H9 (cell line): Measurements from ENCODE around the gene SOX13. TPM values are rescaled to one million over a fixed set of nuclear protein-coding genes. Genes with fewer than 3 reads are reported as not detected.

Experiments
- DNase-seq: peaks from one replicate; pipeline ENCODE4 v3.0.0-alpha.2; 2017
- H2AFZ ChIP-seq: one replicate; pipeline ENCODE4 v1.6.1; 2013; ENCODE audit warnings: mild to moderate bottlenecking, low read length, control low read depth, moderate library complexity
- H2AK5ac ChIP-seq: 2 replicates; pipeline ENCODE4 v1.6.1; 2013; ENCODE audit warnings: low read length, control low read depth, mixed read lengths; ENCODE audit not compliant: insufficient read length
- H2BK120ac ChIP-seq: one replicate; pipeline ENCODE4 v1.6.1; 2013; ENCODE audit warnings: low read depth, mild to moderate bottlenecking, low read length, control low read depth, inconsistent platforms; ENCODE audit not compliant: poor library complexity, severe bottlenecking
- H2BK12ac ChIP-seq: 2 replicates; pipeline ENCODE4 v1.6.1; 2013; ENCODE audit warnings: low read length, control low read depth, mixed read lengths, low read depth; ENCODE audit not compliant: insufficient read length
- H2BK15ac ChIP-seq: 2 replicates; pipeline ENCODE4 v1.6.1; 2013; ENCODE audit warnings: low read depth, low read length, control low read depth
- H2BK20ac ChIP-seq: one replicate; pipeline ENCODE4 v1.6.1; 2013; ENCODE audit warnings: low read depth, mild to moderate bottlenecking, low read length, control low read depth, inconsistent platforms; ENCODE audit not compliant: poor library complexity, severe bottlenecking
- H2BK5ac ChIP-seq: 2 replicates; pipeline ENCODE4 v1.6.1; 2013; ENCODE audit warnings: low read length, control low read depth, mixed read lengths; ENCODE audit not compliant: insufficient read length
- H3K14ac ChIP-seq: 2 replicates; pipeline ENCODE4 v1.6.1; 2013; ENCODE audit warnings: low read length, control low read depth; ENCODE audit not compliant: insufficient read depth
- H3K18ac ChIP-seq: 2 replicates; pipeline ENCODE4 v1.6.1; 2013; ENCODE audit warnings: low read depth, mild to moderate bottlenecking, mixed read lengths, low read length, control low read depth; ENCODE audit not compliant: insufficient read length
- H3K23ac ChIP-seq: 2 replicates; pipeline ENCODE4 v1.6.1; 2013; ENCODE audit warnings: low read length, control low read depth, mixed read lengths, low read depth; ENCODE audit not compliant: insufficient read length
- H3K23me2 ChIP-seq: 2 replicates; pipeline ENCODE4 v1.6.1; 2013; ENCODE audit warnings: low read depth, mild to moderate bottlenecking, mixed read lengths, low read length, control low read depth; ENCODE audit not compliant: insufficient read length, poor library complexity, severe bottlenecking
- H3K27ac ChIP-seq: 2 replicates; pipeline ENCODE4 v1.5.1; 2013; ENCODE audit warnings: low read length, control low read depth, mixed read lengths, low read depth; ENCODE audit not compliant: insufficient read length
- H3K27me3 ChIP-seq: 2 replicates; pipeline ENCODE4 v1.6.1; 2013; ENCODE audit warnings: low read length, control low read depth, inconsistent platforms; ENCODE audit not compliant: insufficient read depth
- H3K4ac ChIP-seq: 2 replicates; pipeline ENCODE4 v1.6.1; 2013; ENCODE audit warnings: low read depth, mild to moderate bottlenecking, control low read depth, inconsistent platforms, low read length, moderate library complexity
- H3K4me1 ChIP-seq: 2 replicates; pipeline ENCODE4 v1.6.1; 2013; ENCODE audit warnings: low read length, control low read depth, inconsistent platforms; ENCODE audit not compliant: insufficient read depth
- H3K4me2 ChIP-seq: 2 replicates; pipeline ENCODE4 v1.6.1; 2013; ENCODE audit warnings: low read length, control low read depth, mixed read lengths; ENCODE audit not compliant: insufficient read length, insufficient read depth
- H3K56ac ChIP-seq: 2 replicates; pipeline ENCODE4 v1.6.1; 2013; ENCODE audit warnings: low read depth, mild to moderate bottlenecking, mixed read lengths, low read length, control low read depth; ENCODE audit not compliant: insufficient read length
- H3K79me1 ChIP-seq: 2 replicates; pipeline ENCODE4 v1.6.1; 2013; ENCODE audit warnings: low read depth, mild to moderate bottlenecking, moderate library complexity, low read length, control low read depth, inconsistent platforms; ENCODE audit not compliant: insufficient read depth, poor library complexity, severe bottlenecking
- H3K79me2 ChIP-seq: 2 replicates; pipeline ENCODE4 v1.6.1; 2013; ENCODE audit warnings: low read length, control low read depth, inconsistent platforms; ENCODE audit not compliant: insufficient read depth
- H3K9ac ChIP-seq: 2 replicates; pipeline ENCODE4 v1.6.1; 2013; ENCODE audit warnings: low read length, control low read depth, mixed read lengths; ENCODE audit not compliant: insufficient read length; ENCODE audit errors: extremely low read depth
- H3K9me3 ChIP-seq: one replicate; pipeline ENCODE4 v1.6.1; 2013; ENCODE audit warnings: low read depth, low read length, inconsistent platforms; ENCODE audit not compliant: control insufficient read depth
- H3T11ph ChIP-seq: one replicate; pipeline ENCODE4 v1.6.1; 2013; ENCODE audit warnings: mild to moderate bottlenecking, low read length, control low read depth, inconsistent platforms
- H4K20me1 ChIP-seq: one replicate; pipeline ENCODE4 v1.6.1; 2013; ENCODE audit not compliant: control insufficient read depth, insufficient read length, insufficient read depth
- H4K5ac ChIP-seq: 2 replicates; pipeline ENCODE4 v1.6.1; 2013; ENCODE audit warnings: low read depth, mild to moderate bottlenecking, mixed read lengths, low read length, control low read depth; ENCODE audit not compliant: insufficient read length
- H4K8ac ChIP-seq: replicated peaks from 2 replicates; pipeline ENCODE4 v1.6.1; 2013; ENCODE audit warnings: low read length, control low read depth, mixed read lengths, low read depth; ENCODE audit not compliant: insufficient read length
- H4K91ac ChIP-seq: 2 replicates; pipeline ENCODE4 v1.6.1; 2013; ENCODE audit warnings: low read depth, mild to moderate bottlenecking, moderate library complexity, mixed read lengths, low read length, control low read depth; ENCODE audit not compliant: insufficient read length
- H3K27ac Mint-ChIP-seq, 3 experiments: 2 replicates in 2 of 3; 3 replicates in 1 of 3; pipeline ENCODE4 v1.8.0; 2020 to 2021; ENCODE audit warnings: mixed read lengths in 3 of 3, mild to moderate bottlenecking in 1 of 3, moderate library complexity in 1 of 3
- H3K27me3 Mint-ChIP-seq: 2 replicates; pipeline ENCODE4 v1.8.0; 2021; ENCODE audit warnings: low read depth, mild to moderate bottlenecking, moderate library complexity, mixed read lengths
- H3K36me3 Mint-ChIP-seq, 3 experiments: 2 replicates in 2 of 3; 3 replicates in 1 of 3; pipeline ENCODE4 v1.8.0; 2020 to 2021; ENCODE audit warnings: low read depth in 3 of 3, mixed read lengths in 3 of 3; ENCODE audit not compliant: insufficient read depth in 1 of 3
- H3K4me1 Mint-ChIP-seq, 2 experiments: 2 replicates each; pipeline ENCODE4 v1.8.0; 2020; ENCODE audit warnings: mixed read lengths in 2 of 2
- H3K4me3 Mint-ChIP-seq, 2 experiments: 2 replicates in 1 of 2; 3 replicates in 1 of 2; pipeline ENCODE4 v1.8.0; 2020 to 2021; ENCODE audit warnings: mild to moderate bottlenecking in 2 of 2, mixed read lengths in 2 of 2, moderate library complexity in 1 of 2
- H3K9me3 Mint-ChIP-seq, 2 experiments: 2 replicates in 1 of 2; 3 replicates in 1 of 2; pipeline ENCODE4 v1.8.0; 2020; ENCODE audit warnings: mild to moderate bottlenecking in 2 of 2, mixed read lengths in 2 of 2, moderate library complexity in 1 of 2
- CTCF ChIP-seq: fragments of 200-600 bp; sonication (generic); conservative IDR thresholded peaks from 3 replicates; pipeline ENCODE4 v1.8.0; 2021; ENCODE audit warnings: antibody characterized with exemption, mild to moderate bottlenecking
- WGBS: extraction: QIAGEN DNeasy Blood & Tissue Kit; methylation state at CpG from one replicate; pipeline ENCODE4 v1.1.7; 2013; ENCODE audit warnings: missing lambda C conversion rate, low lambda C conversion rate, mixed read lengths; ENCODE audit not compliant: insufficient read length; ENCODE audit errors: extremely low coverage; 5-methylcytosine and 5-hydroxymethylcytosine counted together
- total RNA-seq: library from RNA; stranded (reverse); gene quantifications from 2 replicates; pipeline ENCODE4 v1.2.1, GENCODE V29; 2021

SOX13 gene
- total RNA-seq, 1 experiment from 2014 or later: 120 TPM

- Histone ChIP-seq H2AFZ (no peak overlapping the region), H3K9me3 (no peaks in the 10 kb centered on the region)
- no CpG with 5 or more reads among the region's 11 CpGs for WGBS
These were observed 43.9 kb upstream of the SOX13 start for GRCh38 chr1:204029016-204029415.

More at GRCh38 chr1:204029016-204029415, 43.9 kb upstream of the SOX13 start:
- Mint-ChIP-seq H3K4me1 (peaks cover 44 to 47% of the 10 kb centered on the region in 2 experiments), H3K9me3 (no peaks in the 10 kb centered on the region), H3K27me3 (peaks cover 26% of the 10 kb centered on the region), H3K4me3 (no peak overlapping the region), H3K27ac (no peak overlapping the region; a peak in 1 of 7 replicates), H3K36me3 (no peaks in the 10 kb centered on the region)
- no peaks in the 10 kb centered on the region for H3K79me2 ChIP-seq
- H4K8ac ChIP-seq: no peak overlapping the region
- no peak for TF ChIP-seq CTCF
- no peak overlapping the region for H3T11ph ChIP-seq
- no peaks in the 10 kb centered on the region for H4K20me1 ChIP-seq
- no peak overlapping the region for H2BK20ac ChIP-seq
- no peak overlapping the region for H3K56ac ChIP-seq
- H3K4ac ChIP-seq: no peak overlapping the region
- no peak overlapping the region for H3K9ac ChIP-seq
- no peaks in the 10 kb centered on the region for H3K27me3 ChIP-seq
- no peaks in the 10 kb centered on the region for H3K4me1 ChIP-seq
- no peak overlapping the region for H2BK12ac ChIP-seq
- H3K18ac ChIP-seq: no peak overlapping the region
- H2BK15ac ChIP-seq: no peak overlapping the region
- H3K4me2 ChIP-seq: no peak overlapping the region
- no peak overlapping the region for H3K23ac ChIP-seq
- no peak overlapping the region for H2BK5ac ChIP-seq
- no peak overlapping the region for H2AK5ac ChIP-seq
- no peak overlapping the region for H3K27ac ChIP-seq
- H3K23me2 ChIP-seq: no peaks in the 10 kb centered on the region
- H3K14ac ChIP-seq: 0 out of 2 replicates have a peak overlapping the region, but pooled peaks have one; percentile 53
- H2BK120ac ChIP-seq: no peak overlapping the region
- no peaks in the 10 kb centered on the region for H3K79me1 ChIP-seq
- DNase-seq: no peak
- H4K91ac ChIP-seq: no peak overlapping the region
- H4K5ac ChIP-seq: no peak overlapping the region
